ENCODE data around the gene LCN2.

DNA sequence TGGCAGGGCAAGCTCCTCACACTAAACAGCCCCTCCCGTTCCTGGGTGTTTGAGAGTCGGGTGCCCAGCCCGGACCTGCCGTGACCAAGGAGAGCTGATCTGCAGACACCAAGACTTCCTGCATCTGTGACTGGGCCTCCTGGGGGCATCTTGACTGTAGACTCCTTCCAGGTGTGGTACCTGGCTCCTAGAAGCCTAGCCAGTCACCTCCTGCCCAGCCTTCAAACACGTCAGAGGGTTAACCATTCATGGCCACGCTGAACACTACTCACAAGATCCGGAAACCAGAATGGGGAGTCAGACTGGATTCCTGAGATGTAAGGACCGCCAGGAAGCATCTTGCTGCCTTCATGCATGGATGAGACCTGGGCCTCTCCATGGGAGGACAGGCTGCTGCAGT, 3.7 kb upstream of the LCN2 start:
- TF ChIP-seq, protein P1, sequence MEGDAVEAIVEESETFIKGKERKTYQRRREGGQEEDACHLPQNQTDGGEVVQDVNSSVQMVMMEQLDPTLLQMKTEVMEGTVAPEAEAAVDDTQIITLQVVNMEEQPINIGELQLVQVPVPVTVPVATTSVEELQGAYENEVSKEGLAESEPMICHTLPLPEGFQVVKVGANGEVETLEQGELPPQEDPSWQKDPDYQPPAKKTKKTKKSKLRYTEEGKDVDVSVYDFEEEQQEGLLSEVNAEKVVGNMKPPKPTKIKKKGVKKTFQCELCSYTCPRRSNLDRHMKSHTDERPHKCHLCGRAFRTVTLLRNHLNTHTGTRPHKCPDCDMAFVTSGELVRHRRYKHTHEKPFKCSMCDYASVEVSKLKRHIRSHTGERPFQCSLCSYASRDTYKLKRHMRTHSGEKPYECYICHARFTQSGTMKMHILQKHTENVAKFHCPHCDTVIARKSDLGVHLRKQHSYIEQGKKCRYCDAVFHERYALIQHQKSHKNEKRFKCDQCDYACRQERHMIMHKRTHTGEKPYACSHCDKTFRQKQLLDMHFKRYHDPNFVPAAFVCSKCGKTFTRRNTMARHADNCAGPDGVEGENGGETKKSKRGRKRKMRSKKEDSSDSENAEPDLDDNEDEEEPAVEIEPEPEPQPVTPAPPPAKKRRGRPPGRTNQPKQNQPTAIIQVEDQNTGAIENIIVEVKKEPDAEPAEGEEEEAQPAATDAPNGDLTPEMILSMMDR (IDR thresholded peaks at IDR 0.05) = no peak
- TF ChIP-seq POLR2A (IDR thresholded peaks at IDR 0.05) = no peak
